ACHN (cell line): ENCODE data around the gene PADI6.

Experiments used
- DNase-seq: peaks from one replicate; pipeline ENCODE4 v3.0.0-alpha.2; 2015
- in situ Hi-C: cut with HindIII; loops from 2 replicates; pipeline ENCODE4 v1.10.0; 2017; ENCODE audit warnings: low sequenced_read_pairs, low pct_ligation_motif_present, low pct_unique_long_range_greater_than_20kb

PADI6 gene

DNA sequence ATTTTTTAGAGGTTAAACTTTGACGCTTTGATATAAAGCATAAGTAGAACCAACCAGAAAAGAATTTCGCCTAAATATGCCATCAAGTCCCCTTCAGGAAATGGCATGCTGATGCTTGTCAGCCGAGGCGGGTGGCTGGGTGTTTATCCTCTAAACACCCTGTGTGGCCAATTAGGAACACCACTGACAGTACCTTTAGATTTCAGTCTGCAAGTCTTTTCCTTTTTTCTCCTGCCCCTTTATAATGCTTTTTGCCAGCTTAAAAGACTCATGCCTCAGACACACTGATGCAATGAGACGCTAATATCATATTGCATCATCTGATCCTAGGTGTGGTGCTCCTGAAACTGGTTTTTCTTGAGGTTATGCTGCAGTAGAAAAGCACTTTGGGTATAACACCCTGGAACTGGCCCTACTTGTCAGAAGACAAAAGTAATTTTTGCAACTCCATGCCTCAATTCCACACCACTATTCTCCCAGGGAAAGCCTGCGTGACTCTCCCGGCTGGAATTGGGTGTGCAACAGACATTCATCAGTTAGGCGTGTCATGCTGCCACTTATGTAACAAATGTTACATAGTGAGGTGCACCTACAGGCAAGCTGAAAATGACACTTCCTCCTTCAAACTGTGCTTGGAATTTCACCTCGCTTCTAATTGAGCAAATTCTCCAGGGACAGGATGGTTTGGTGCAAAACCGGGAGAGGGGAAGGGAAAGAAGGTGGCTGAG is 69.4 kb downstream of the PADI6 start:
- DNase-seq: peak; percentile 10

DNA sequence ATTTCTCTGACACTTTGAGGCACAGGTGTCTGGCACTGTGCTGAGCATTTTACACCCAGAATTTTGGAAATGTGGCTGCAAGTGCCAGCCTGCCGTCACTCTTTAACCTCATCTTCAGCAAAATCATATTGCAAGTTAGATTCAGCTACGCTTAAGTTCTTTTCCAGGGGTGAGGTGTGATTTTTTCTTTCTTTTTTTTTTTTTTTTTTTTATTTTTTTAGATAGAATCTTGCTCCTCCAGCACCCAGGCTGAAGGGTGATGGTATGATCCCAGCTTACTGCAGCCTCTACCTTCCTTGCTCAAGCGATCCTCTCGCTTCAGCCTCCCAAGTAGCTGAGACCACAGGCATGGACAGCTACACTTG is 70.0 kb downstream of the PADI6 start:
- in situ Hi-C loops: no loop called here
- no peak for DNase-seq

More for the DNA sequence above, 69.4 kb downstream of the PADI6 start:
- in situ Hi-C loops: no loop called here

- no peak for DNase-seq
- in situ Hi-C loops: no loop called here
Measured at GRCh38 chr1:17442841-17443240, 70.8 kb downstream of the PADI6 start.

- in situ Hi-C loops: no loop called here
- no peak for DNase-seq
Measured at GRCh38 chr1:17447501-17447992, 75.6 kb downstream of the PADI6 start.
